Upper lobe of left lung (tissue), 6 donors: ENCODE measurements around the gene KLHL29. TPM values are rescaled to one million over a fixed set of nuclear protein-coding genes. Genes with fewer than 3 reads are reported as not detected.

Experiments
- ATAC-seq, 2 donors: fragments of 200-7000 bp; cut with Tn5 transposase; one replicate each; pipeline ENCODE4 v1.9.1; 2022; ENCODE audit warnings: mild to moderate bottlenecking in 2 of 2, moderate library complexity in 2 of 2; ENCODE audit not compliant: low FRiP score in 2 of 2
- DNase-seq, 2 donors: peaks; one replicate each; pipeline ENCODE4 v3.0.0-alpha.2; 2019 to 2020
- H3K27ac ChIP-seq, 4 donors: fragments of 200-600 bp; sonication (generic); one replicate each; pipeline ENCODE4 v1.5.1; 2016 to 2019
- H3K27me3 ChIP-seq, 4 donors: fragments of 200-600 bp; sonication (generic); one replicate each; pipeline ENCODE4 v1.5.1; 2017 to 2019
- H3K36me3 ChIP-seq, 4 donors: fragments of 200-600 bp; sonication (generic); one replicate each; pipeline ENCODE4 v1.5.1; 2016 to 2019
- H3K4me1 ChIP-seq, 4 donors: fragments of 200-600 bp; sonication (generic); one replicate each; pipeline ENCODE4 v1.5.1; 2018 to 2019
- H3K4me3 ChIP-seq, 4 donors: fragments of 200-600 bp; sonication (generic); one replicate each; pipeline ENCODE4 v1.5.1; 2017 to 2019; ENCODE audit warnings: mild to moderate bottlenecking in 2 of 4, moderate library complexity in 1 of 4
- H3K9me3 ChIP-seq, 4 donors: fragments of 200-600 bp; sonication (generic); one replicate each; pipeline ENCODE4 v1.5.1; 2018 to 2019
- CTCF ChIP-seq, 6 experiments: fragments of 450-650 bp in 4 of 6; fragments of 200-600 bp in 2 of 6; sonication (generic) in 2 of 6; IDR thresholded peaks; one replicate each; pipeline ENCODE4 v1.5.1; 2016 to 2019; ENCODE audit warnings: antibody characterized with exemption in 6 of 6
- EP300 ChIP-seq, 4 donors: sonication (generic); formaldehyde crosslinking; IDR thresholded peaks; one replicate each; pipeline ENCODE4 v1.5.1; 2017; ENCODE audit warnings: antibody characterized with exemption in 4 of 4, control low read depth in 2 of 4
- POLR2A ChIP-seq, 4 donors: fragments of 450-650 bp; IDR thresholded peaks; one replicate each; pipeline ENCODE4 v1.5.1; 2016 to 2017; ENCODE audit warnings: antibody characterized with exemption in 4 of 4, mild to moderate bottlenecking in 2 of 4
- POLR2AphosphoS5 ChIP-seq, 2 donors: sonication (generic); formaldehyde crosslinking; IDR thresholded peaks; one replicate each; pipeline ENCODE4 v1.5.1; 2017; ENCODE audit warnings: antibody characterized with exemption in 2 of 2
- WGBS, 2 donors: methylation state at CpG; one replicate each; pipeline ENCODE4 v1.1.5; 2017 to 2018; 5-methylcytosine and 5-hydroxymethylcytosine counted together
- total RNA-seq, 6 donors: library from RNA; depleted of rRNA in 4 of 6; stranded (reverse); fragments of >200 nt in 4 of 6; gene quantifications; one replicate each; pipeline versions ENCODE4 v1.1.0 to v1.2.1, GENCODE V29; 2016 to 2021
- donor health status: DM: no; HTN: no; CAD: no; lungs with moderate emphysema.
- donor health status: DM: no; HTN: yes; CAD: no; lungs with severe emphysema.

KLHL29 gene
- total RNA-seq, 6 donors from 2014 or later: 8.6 to 34.4 (median 18.2) TPM

GRCh38 chr2:23618794-23619530, 234.0 kb downstream of the KLHL29 start:
- no peak for ATAC-seq
- 82 to 89% methylated on average over 6 to 7 of the region's 7 CpGs for WGBS, 2 donors
- no peak for DNase-seq
- Histone ChIP-seq H3K4me1 (peaks cover 7 to 15% (median 9%) of the 10 kb centered on the region in 4 donors), H3K27ac (no peak overlapping the region), H3K27me3 (no peaks in the 10 kb centered on the region), H3K4me3 (no peak overlapping the region), H3K36me3 (no peaks in the 10 kb centered on the region), H3K9me3 (peaks cover 0 to 1% (median 0%) of the 10 kb centered on the region in 4 donors)
- TF ChIP-seq CTCF (IDR thresholded peaks at IDR 0.05) (no peak), POLR2A (IDR thresholded peaks at IDR 0.05) (no peak), EP300 (IDR thresholded peaks at IDR 0.05) (no peak), POLR2AphosphoS5 (IDR thresholded peaks at IDR 0.05) (no peak)

GRCh38 chr2:23619941-23620340, 235.0 kb downstream of the KLHL29 start:
- 96 to 99% methylated on average over 7 of the region's 7 CpGs for WGBS, 2 donors
- H3K4me1 ChIP-seq: peaks cover 7 to 15% (median 9%) of the 10 kb centered on the region in 4 donors
- no peaks in the 10 kb centered on the region for H3K36me3 ChIP-seq
- H3K27me3 ChIP-seq: no peaks in the 10 kb centered on the region
- TF ChIP-seq EP300 (IDR thresholded peaks at IDR 0.05) (no peak), POLR2AphosphoS5 (IDR thresholded peaks at IDR 0.05) (no peak), CTCF (IDR thresholded peaks at IDR 0.05) (no peak), POLR2A (IDR thresholded peaks at IDR 0.05) (no peak)
- no peak for ATAC-seq
- peaks cover 0 to 7% (median 4%) of the 10 kb centered on the region in 4 donors for H3K9me3 ChIP-seq
- DNase-seq: no peak
- H3K27ac ChIP-seq: no peak overlapping the region
- no peak overlapping the region for H3K4me3 ChIP-seq

- Histone ChIP-seq H3K9me3 (peaks cover 0 to 7% (median 4%) of the 10 kb centered on the region in 4 donors), H3K27me3 (no peaks in the 10 kb centered on the region), H3K27ac (no peak overlapping the region), H3K4me3 (no peak overlapping the region), H3K4me1 (peaks cover 7 to 15% (median 9%) of the 10 kb centered on the region in 4 donors), H3K36me3 (no peaks in the 10 kb centered on the region)
- WGBS, 2 donors: 73 to 78% methylated on average over 11 to 14 of the region's 14 CpGs
- DNase-seq: no peak
- no peak for ATAC-seq
- TF ChIP-seq EP300 (IDR thresholded peaks at IDR 0.05): no peak
- TF ChIP-seq POLR2AphosphoS5 (IDR thresholded peaks at IDR 0.05): no peak
- TF ChIP-seq CTCF (IDR thresholded peaks at IDR 0.05): no peak
- TF ChIP-seq POLR2A (IDR thresholded peaks at IDR 0.05): no peak
These were observed 235.9 kb downstream of the KLHL29 start for GRCh38 chr2:23620841-23621341.

- no peaks in the 10 kb centered on the region for H3K36me3 ChIP-seq
- H3K4me1 ChIP-seq: peaks cover 5 to 15% (median 8%) of the 10 kb centered on the region in 4 donors
- no peak overlapping the region for H3K27ac ChIP-seq
- H3K4me3 ChIP-seq: no peak overlapping the region
- H3K27me3 ChIP-seq: no peaks in the 10 kb centered on the region
- peaks cover 0 to 7% (median 4%) of the 10 kb centered on the region in 4 donors for H3K9me3 ChIP-seq
- no peak for ATAC-seq
- TF ChIP-seq POLR2A (IDR thresholded peaks at IDR 0.05) (no peak), EP300 (IDR thresholded peaks at IDR 0.05) (no peak), POLR2AphosphoS5 (IDR thresholded peaks at IDR 0.05) (no peak), CTCF (IDR thresholded peaks at IDR 0.05) (no peak)
- no peak for DNase-seq
- 95 to 98% methylated on average over 5 of the region's 5 CpGs for WGBS, 2 donors
These were observed 236.6 kb downstream of the KLHL29 start for GRCh38 chr2:23621616-23622015.
